Retinal pigment epithelial cell (primary cell): ENCODE measurements around the gene NUP62.
"Not testable (repeated sequence)": the region's sequence is repeated elsewhere in the genome, so short reads cannot be mapped to it uniquely, and the experiment has no call there.

ENCODE experiments used
- DNase-seq: peaks from one replicate; pipeline ENCODE4 v3.0.0-alpha.2; 2010; ENCODE audit warnings: low read depth
- H3K4me3 ChIP-seq: 2 replicates; pipeline ENCODE4 v1.5.1; 2011; ENCODE audit warnings: mild to moderate bottlenecking, low read length, control low read depth, moderate library complexity
- TF ChIP-seq, protein P1 (sequence below): conservative IDR thresholded peaks from 2 replicates; pipeline ENCODE4 v1.5.1; 2011; ENCODE audit warnings: low read depth, low read length, control low read depth, inconsistent platforms

NUP62 gene

GRCh38 chr19:49950956-49951526 lies 21.7 kb upstream of the NUP62 start:
- TF ChIP-seq, protein P1, sequence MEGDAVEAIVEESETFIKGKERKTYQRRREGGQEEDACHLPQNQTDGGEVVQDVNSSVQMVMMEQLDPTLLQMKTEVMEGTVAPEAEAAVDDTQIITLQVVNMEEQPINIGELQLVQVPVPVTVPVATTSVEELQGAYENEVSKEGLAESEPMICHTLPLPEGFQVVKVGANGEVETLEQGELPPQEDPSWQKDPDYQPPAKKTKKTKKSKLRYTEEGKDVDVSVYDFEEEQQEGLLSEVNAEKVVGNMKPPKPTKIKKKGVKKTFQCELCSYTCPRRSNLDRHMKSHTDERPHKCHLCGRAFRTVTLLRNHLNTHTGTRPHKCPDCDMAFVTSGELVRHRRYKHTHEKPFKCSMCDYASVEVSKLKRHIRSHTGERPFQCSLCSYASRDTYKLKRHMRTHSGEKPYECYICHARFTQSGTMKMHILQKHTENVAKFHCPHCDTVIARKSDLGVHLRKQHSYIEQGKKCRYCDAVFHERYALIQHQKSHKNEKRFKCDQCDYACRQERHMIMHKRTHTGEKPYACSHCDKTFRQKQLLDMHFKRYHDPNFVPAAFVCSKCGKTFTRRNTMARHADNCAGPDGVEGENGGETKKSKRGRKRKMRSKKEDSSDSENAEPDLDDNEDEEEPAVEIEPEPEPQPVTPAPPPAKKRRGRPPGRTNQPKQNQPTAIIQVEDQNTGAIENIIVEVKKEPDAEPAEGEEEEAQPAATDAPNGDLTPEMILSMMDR, result no peak
- no peak for DNase-seq

DNA sequence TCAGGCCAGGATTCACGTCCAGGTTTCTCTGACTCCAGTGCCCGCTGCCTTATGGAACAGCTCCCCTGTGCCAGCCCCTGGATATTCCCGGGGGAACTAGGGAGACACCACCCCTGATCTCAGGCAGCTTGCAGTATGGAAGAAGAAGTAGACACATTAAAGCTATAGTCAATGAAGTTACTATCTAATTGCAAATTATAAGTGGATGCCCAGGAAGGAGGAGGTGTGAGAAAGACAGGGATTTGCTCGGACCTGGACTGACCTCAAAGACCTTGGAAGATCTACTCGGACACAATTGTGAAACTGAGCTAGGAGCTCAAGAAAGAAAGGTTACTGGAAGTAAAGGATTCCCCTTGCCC lies 21.3 kb upstream of the NUP62 start:
- TF ChIP-seq, protein P1, result no peak
- no peak for DNase-seq
- H3K4me3 ChIP-seq, result no peak overlapping the region

More at GRCh38 chr19:49950956-49951526, 21.7 kb upstream of the NUP62 start:
- H3K4me3 ChIP-seq, result no peak overlapping the region

- no peak overlapping the region for H3K4me3 ChIP-seq
- no peak for DNase-seq
- TF ChIP-seq, protein P1, result no peak
Observed at GRCh38 chr19:49949742-49950589, 20.7 kb upstream of the NUP62 start.

DNA sequence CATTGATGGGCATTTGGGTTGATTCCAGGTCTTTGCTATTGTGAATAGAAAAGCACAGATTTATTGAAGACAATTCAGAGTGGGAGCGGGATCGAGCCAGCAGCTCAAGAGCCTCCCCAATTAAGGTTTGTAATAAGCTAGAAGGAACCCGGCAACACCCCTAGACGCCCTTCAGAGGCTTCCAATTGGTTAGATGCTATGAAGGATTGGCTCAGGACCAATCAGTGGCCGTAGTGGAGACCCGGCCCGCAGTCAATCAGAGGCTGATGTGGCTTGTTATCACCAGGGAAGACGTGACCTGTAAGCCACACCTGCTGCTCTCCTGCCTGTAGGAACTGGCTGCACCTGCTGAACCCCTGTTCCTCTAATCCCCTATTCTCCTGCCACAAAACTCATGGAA lies 17.1 kb upstream of the NUP62 start:
- no peak overlapping the region for H3K4me3 ChIP-seq
- TF ChIP-seq, protein P1, result no peak
- no peak for DNase-seq

DNA sequence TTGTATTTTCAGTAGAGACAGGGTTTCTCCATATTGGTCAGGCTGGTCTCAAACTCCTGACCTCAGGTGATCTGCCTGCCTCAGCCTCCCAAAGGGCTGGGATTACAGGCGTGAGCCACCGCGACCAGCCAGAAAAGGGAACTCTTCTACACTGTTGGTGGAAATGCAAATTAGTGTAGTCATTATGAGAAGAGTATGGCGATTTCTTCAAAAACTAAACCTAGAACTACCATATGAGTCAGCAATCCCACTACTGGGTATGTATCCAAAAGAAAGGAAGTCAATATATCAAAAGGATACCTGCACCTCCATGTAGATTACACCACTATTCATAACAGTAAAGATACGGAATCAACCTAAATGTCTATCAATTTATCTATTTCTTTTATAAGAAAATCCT lies 15.3 kb upstream of the NUP62 start:
- not testable (repeated sequence) for DNase-seq, H3K4me3 ChIP-seq

DNA sequence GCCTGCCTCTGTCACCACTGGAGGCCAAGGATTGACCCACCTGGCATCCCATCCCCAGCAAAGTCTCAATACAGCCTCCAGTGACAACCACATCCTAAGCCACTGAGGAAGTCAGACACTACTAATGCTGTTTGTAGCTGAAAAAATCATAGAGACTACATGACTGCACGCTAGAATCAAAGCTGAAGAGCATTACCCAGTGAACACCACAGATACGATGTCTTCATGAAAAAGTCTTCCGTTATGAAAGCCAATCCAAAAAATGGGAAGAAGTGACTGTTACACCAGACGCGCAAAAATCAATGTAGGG lies 11.1 kb upstream of the NUP62 start:
- TF ChIP-seq, protein P1, result no peak
- no peak overlapping the region for H3K4me3 ChIP-seq
- DNase-seq, result no peak

GRCh38 chr19:49939721-49940481 lies 10.6 kb upstream of the NUP62 start:
- H3K4me3 ChIP-seq, result no peak overlapping the region
- TF ChIP-seq, protein P1, result peak; percentile 16
- DNase-seq, result no peak
